ENCODE results near the gene CRACDL. TPM values are rescaled to one million over a fixed set of nuclear protein-coding genes. Genes with fewer than 3 reads are reported as not detected.

Gene CRACDL
- total and polyA plus RNA-seq, 2 of the 13 experiments (the other 11 are each of a cell fraction or from before 2014, with no cell fraction given) = 0.15 to 0.26 TPM

- H3K4me2 ChIP-seq (ENCODE audit: low read depth, low read length) = no peak overlapping the region
- H3K9me3 ChIP-seq (ENCODE audit: low read length) = peaks cover under 1% of the 10 kb centered on the region
- CTCF ChIA-PET (ENCODE audit: low intra/inter-chr PET ratio, low total read pairs) = no interaction called here
- 78% methylated on average over 8 of the region's 8 CpGs for WGBS (ENCODE audit: low lambda C conversion rate)
- intact Hi-C loops (cut with micrococcal nuclease; ENCODE audit: unreplicated experiment) (no loop called here), in situ Hi-C loops (cut with HindIII; ENCODE audit: extremely low pct_ligation_motif_present, low pct_unique_long_range_greater_than_20kb) (no loop called here)
- no TSS peak for BruUV-seq (replicated peaks)
- DNase-seq (ENCODE audit: low spot score) (no peak), ATAC-seq (peak; percentile 32), FAIRE-seq (no peak)
- H3K36me3 ChIP-seq (replicated peaks in 1 of 2; ENCODE audit: control insufficient read depth in 1 of 2, insufficient read depth in 2 of 2, low read length in 2 of 2) = no peaks in the 10 kb centered on the region
- no peaks in the 10 kb centered on the region for H3K27me3 ChIP-seq (ENCODE audit: control insufficient read depth in 1 of 2, insufficient read depth in 2 of 2, low read length in 2 of 2)
- no peak overlapping the region for H3K4me3 ChIP-seq (replicated peaks in 1 of 3; ENCODE audit: insufficient read depth in 1 of 3, low read depth in 2 of 3, low read length in 3 of 3)
- H3K79me2 ChIP-seq (ENCODE audit: insufficient read depth, low read length) = no peaks in the 10 kb centered on the region
- H4K20me1 ChIP-seq (ENCODE audit: insufficient read depth, low read length) = no peaks in the 10 kb centered on the region
- no peak overlapping the region for H2AFZ ChIP-seq (ENCODE audit: low read length)
- H3K27ac ChIP-seq (ENCODE audit: extremely low read length, insufficient read depth, low read length) = no peak overlapping the region
- TF ChIP-seq ZC3H13 (CRISPR knock-in tag; IDR thresholded peaks at IDR 0.05) = no peak
- no peak for TF ChIP-seq ZFP36 (IDR thresholded peaks at IDR 0.05; ENCODE audit: borderline replicate concordance, low read depth, low read length, partially characterized antibody)
- no peak for TF ChIP-seq SOX6 (IDR thresholded peaks at IDR 0.05)
- no peak for TF ChIP-seq SOX6 (CRISPR knock-in tag; IDR thresholded peaks at IDR 0.05)
- no peak for TF ChIP-seq RNF219 (CRISPR knock-in tag; IDR thresholded peaks at IDR 0.05)
- TF ChIP-seq RFX5 (IDR thresholded peaks at IDR 0.05; ENCODE audit: low read depth, low read length) = no peak
- TF ChIP-seq ZNF501 (CRISPR knock-in tag; IDR thresholded peaks at IDR 0.05) = no peak
- no peak for TF ChIP-seq TFDP2 (CRISPR knock-in tag; IDR thresholded peaks at IDR 0.05)
- no peak for TF ChIP-seq ZNF124 (CRISPR knock-in tag; IDR thresholded peaks at IDR 0.05)
- no peak for TF ChIP-seq ZNF784 (CRISPR knock-in tag; IDR thresholded peaks at IDR 0.05; ENCODE audit: borderline replicate concordance)
- POLR2A ChIA-PET = interaction anchor here (1.2 to 3.3 kb wide), 2 partner anchors 9 to 56 kb away, joined by 7 to 11 read pairs; partner anchors contain the start of gene MGAT4A
- H3K9ac ChIP-seq (ENCODE audit: insufficient read depth, low read depth, low read length) = 0 out of 2 replicates have a peak overlapping the region, but pooled peaks have one; percentile 0
- peaks cover 22% of the 10 kb centered on the region for H3K4me1 ChIP-seq (ENCODE audit: insufficient read depth, low read length)
Observed at GRCh38 chr2:98787700-98788099, 148.3 kb downstream of the CRACDL start.
